Parathyroid adenoma (tissue), 2 donors: Measurements from ENCODE around the gene ROBO4.
A peak's percentile ranks its signal among the peaks of the same experiment; 100 is the strongest.

Experiments
- H2AFZ ChIP-seq: fragments of 300-600 bp; sonication (generic); one replicate; pipeline ENCODE4 v1.7.0; 2017; ENCODE audit warnings: antibody characterized with exemption, mild to moderate bottlenecking
- H3K27ac ChIP-seq: fragments of 300-600 bp; sonication (generic); one replicate; pipeline ENCODE4 v1.7.0; 2017
- H3K27me3 ChIP-seq: fragments of 300-600 bp; sonication (generic); one replicate; pipeline ENCODE4 v1.7.0; 2017; ENCODE audit warnings: low read length; ENCODE audit not compliant: control insufficient read depth, insufficient read depth
- H3K36me3 ChIP-seq: fragments of 300-600 bp; sonication (generic); one replicate; pipeline ENCODE4 v1.7.0; 2017; ENCODE audit warnings: low read length; ENCODE audit not compliant: control insufficient read depth, insufficient read depth
- H3K4me1 ChIP-seq: fragments of 300-600 bp; sonication (generic); one replicate; pipeline ENCODE4 v1.7.0; 2017; ENCODE audit warnings: control low read depth
- H3K4me2 ChIP-seq: fragments of 300-600 bp; sonication (generic); one replicate; pipeline ENCODE4 v1.7.0; 2017; ENCODE audit warnings: low read length
- H3K4me3 ChIP-seq: fragments of 300-600 bp; sonication (generic); one replicate; pipeline ENCODE4 v1.7.0; 2017; ENCODE audit warnings: low read depth, low read length
- H3K79me2 ChIP-seq: fragments of 300-600 bp; sonication (generic); one replicate; pipeline ENCODE4 v1.7.0; 2017; ENCODE audit warnings: control low read depth
- H3K9ac ChIP-seq: fragments of 300-600 bp; sonication (generic); one replicate; pipeline ENCODE4 v1.7.0; 2017; ENCODE audit warnings: mild to moderate bottlenecking
- H3K9me3 ChIP-seq: fragments of 300-600 bp; sonication (generic); one replicate; pipeline ENCODE4 v1.7.0; 2017; ENCODE audit warnings: low read length; ENCODE audit not compliant: control insufficient read depth
- CTCF ChIP-seq: fragments of 300-600 bp; sonication (generic); IDR thresholded peaks from one replicate; pipeline ENCODE4 v1.7.0; 2017; ENCODE audit warnings: antibody characterized with exemption, mild to moderate bottlenecking
- donor health status: primary hyperparathyroidism.

Gene ROBO4

GRCh38 chr11:124869331-124869730 lies 28.3 kb downstream of the ROBO4 start:
- Histone ChIP-seq H3K4me1 (no peaks in the 10 kb centered on the region), H3K79me2 (no peaks in the 10 kb centered on the region), H3K9me3 (no peaks in the 10 kb centered on the region), H2AFZ (no peak overlapping the region), H3K27ac (no peak overlapping the region), H3K9ac (no peak overlapping the region), H3K4me2 (no peak overlapping the region), H3K27me3 (no peaks in the 10 kb centered on the region), H3K4me3 (no peak overlapping the region), H3K36me3 (no peaks in the 10 kb centered on the region)
- no peak for TF ChIP-seq CTCF

- no peaks in the 10 kb centered on the region for H3K9me3 ChIP-seq
- H3K4me3 ChIP-seq = no peak overlapping the region
- H3K4me2 ChIP-seq = no peak overlapping the region
- H3K27ac ChIP-seq = no peak overlapping the region
- H3K9ac ChIP-seq = no peak overlapping the region
- H2AFZ ChIP-seq = no peak overlapping the region
- H3K27me3 ChIP-seq = no peaks in the 10 kb centered on the region
- H3K4me1 ChIP-seq = no peaks in the 10 kb centered on the region
- H3K79me2 ChIP-seq = no peaks in the 10 kb centered on the region
- no peak for TF ChIP-seq CTCF
- no peaks in the 10 kb centered on the region for H3K36me3 ChIP-seq
These were observed 29.1 kb downstream of the ROBO4 start for GRCh38 chr11:124868331-124869274.

- no peak overlapping the region for H3K4me2 ChIP-seq
- H3K4me3 ChIP-seq = no peak overlapping the region
- H2AFZ ChIP-seq = no peak overlapping the region
- H3K27ac ChIP-seq = no peak overlapping the region
- TF ChIP-seq CTCF = peak; percentile 10
- no peaks in the 10 kb centered on the region for H3K9me3 ChIP-seq
- H3K79me2 ChIP-seq = no peaks in the 10 kb centered on the region
- H3K27me3 ChIP-seq = no peaks in the 10 kb centered on the region
- H3K9ac ChIP-seq = no peak overlapping the region
- H3K36me3 ChIP-seq = no peaks in the 10 kb centered on the region
- H3K4me1 ChIP-seq = no peaks in the 10 kb centered on the region
These were observed 30.0 kb downstream of the ROBO4 start for GRCh38 chr11:124867700-124868099.

- no peak overlapping the region for H2AFZ ChIP-seq
- H3K4me1 ChIP-seq = no peaks in the 10 kb centered on the region
- H3K36me3 ChIP-seq = no peaks in the 10 kb centered on the region
- no peaks in the 10 kb centered on the region for H3K27me3 ChIP-seq
- peak overlapping the region; percentile 11 for H3K4me3 ChIP-seq
- H3K9me3 ChIP-seq = no peaks in the 10 kb centered on the region
- H3K4me2 ChIP-seq = peak overlapping the region; percentile 35
- peak; percentile 62 for TF ChIP-seq CTCF
- H3K9ac ChIP-seq = no peak overlapping the region
- no peak overlapping the region for H3K27ac ChIP-seq
- H3K79me2 ChIP-seq = no peaks in the 10 kb centered on the region
These were observed 31.5 kb downstream of the ROBO4 start for GRCh38 chr11:124865902-124866851.
